Cardiac fibroblast (primary cell): ENCODE results near the gene ZSCAN2.
"Not testable (repeated sequence)": the region's sequence is repeated elsewhere in the genome, so short reads cannot be mapped to it uniquely, and the experiment has no call there.

Experiments
- DNase-seq, 2 donors: peaks; one replicate each; pipeline versions ENCODE4 v3.0.0 to v3.0.0-alpha.2; 2010; ENCODE audit warnings: low read depth in 2 of 2
- H3K4me3 ChIP-seq, 2 donors: replicated peaks in 1 of 2; 1 replicate in 1 of 2; 2 replicates in 1 of 2; pipeline ENCODE4 v1.5.1; 2011; ENCODE audit warnings: low read depth in 2 of 2, low read length in 2 of 2, mild to moderate bottlenecking in 2 of 2, moderate library complexity in 1 of 2
- CTCF ChIP-seq: IDR thresholded peaks from one replicate; pipeline ENCODE4 v1.5.1; 2011; ENCODE audit warnings: low read depth, mild to moderate bottlenecking, low read length, inconsistent platforms

ZSCAN2 gene

DNA sequence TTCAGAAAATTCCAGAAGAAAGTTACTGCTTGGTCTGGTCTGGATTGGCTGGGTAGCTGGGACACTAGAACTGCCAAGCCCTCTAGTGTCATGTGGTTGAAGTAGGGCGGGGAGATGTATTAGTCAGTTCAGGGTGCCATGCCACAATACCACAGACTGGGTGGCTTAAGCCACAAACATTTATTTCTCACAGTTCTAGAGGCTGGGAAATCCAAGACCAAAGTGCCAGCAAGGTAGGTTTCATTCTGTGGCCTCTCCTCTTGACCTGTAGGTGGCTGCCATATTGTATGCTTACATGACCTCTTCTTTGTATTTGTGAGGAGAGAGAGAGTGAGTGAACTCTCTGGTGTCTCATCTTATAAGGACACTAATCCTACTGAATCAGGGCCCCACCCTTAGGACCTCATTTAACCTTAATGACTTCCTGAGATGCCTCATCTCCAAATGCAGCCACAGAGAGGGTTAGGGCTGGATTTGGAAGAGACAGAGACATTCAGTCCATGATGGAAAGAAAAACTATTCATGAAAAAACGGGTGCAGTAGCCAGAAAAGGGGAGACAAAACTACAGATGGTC is 18.1 kb upstream of the ZSCAN2 start:
- peak in 1 of 2 donors; percentile 27 for DNase-seq
- H3K4me3 ChIP-seq = no peak overlapping the region
- TF ChIP-seq CTCF = no peak

- not testable (repeated sequence) for DNase-seq, H3K4me3 ChIP-seq
Observed at GRCh38 chr15:84583921-84584320, 16.9 kb upstream of the ZSCAN2 start.

- DNase-seq = no peak
- no peak for TF ChIP-seq CTCF
- no peak overlapping the region for H3K4me3 ChIP-seq
Observed at GRCh38 chr15:84586696-84587095, 14.1 kb upstream of the ZSCAN2 start.

- TF ChIP-seq CTCF = peak; percentile 73
- H3K4me3 ChIP-seq = peak overlapping the region; percentile 35 to 46
- DNase-seq = peak; percentile 78 to 82
Observed at GRCh38 chr15:84588053-84588874, 12.5 kb upstream of the ZSCAN2 start.

GRCh38 chr15:84590406-84590805 is 10.4 kb upstream of the ZSCAN2 start:
- TF ChIP-seq CTCF = no peak
- no peak for DNase-seq

GRCh38 chr15:84591815-84592214 is 9.0 kb upstream of the ZSCAN2 start:
- TF ChIP-seq CTCF = no peak
- no peak overlapping the region for H3K4me3 ChIP-seq
- DNase-seq = no peak

More at GRCh38 chr15:84590406-84590805, 10.4 kb upstream of the ZSCAN2 start:
- H3K4me3 ChIP-seq = no peak overlapping the region

DNA sequence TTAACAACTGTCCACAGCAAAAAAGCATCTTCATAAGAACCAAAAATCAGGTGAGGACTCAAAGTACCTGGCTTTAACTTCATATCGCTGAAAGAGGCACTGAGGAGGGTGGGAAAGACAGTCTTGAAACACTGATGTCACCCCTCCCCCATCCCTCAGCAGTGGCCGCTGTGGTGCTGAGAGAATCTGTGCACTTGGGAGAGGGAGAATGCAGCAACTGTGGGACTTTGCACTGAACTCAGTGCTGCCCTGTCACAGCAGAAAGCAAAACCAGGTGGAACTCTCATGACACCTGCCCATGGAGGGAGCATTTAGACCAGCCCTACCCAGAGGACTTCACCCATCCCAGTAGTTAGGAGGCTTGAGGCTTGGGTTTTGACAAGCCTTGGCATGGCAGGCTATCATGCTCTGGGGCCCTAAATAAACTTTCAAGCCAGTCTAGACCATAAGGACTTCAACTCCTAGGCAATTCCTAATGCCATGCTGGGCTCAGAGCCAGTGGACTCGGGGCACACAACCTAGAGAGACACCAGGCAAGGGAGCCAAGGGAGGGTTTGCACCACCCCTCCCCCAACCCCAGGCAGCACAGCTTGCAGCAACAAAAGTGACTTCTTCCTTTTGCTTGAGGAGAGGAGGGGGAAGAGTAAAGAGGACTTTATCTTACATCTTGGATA is 6.1 kb upstream of the ZSCAN2 start:
- DNase-seq = no peak
- TF ChIP-seq CTCF = no peak
- H3K4me3 ChIP-seq = no peak overlapping the region
